ENCODE data around the gene MYBBP1A.

DNA sequence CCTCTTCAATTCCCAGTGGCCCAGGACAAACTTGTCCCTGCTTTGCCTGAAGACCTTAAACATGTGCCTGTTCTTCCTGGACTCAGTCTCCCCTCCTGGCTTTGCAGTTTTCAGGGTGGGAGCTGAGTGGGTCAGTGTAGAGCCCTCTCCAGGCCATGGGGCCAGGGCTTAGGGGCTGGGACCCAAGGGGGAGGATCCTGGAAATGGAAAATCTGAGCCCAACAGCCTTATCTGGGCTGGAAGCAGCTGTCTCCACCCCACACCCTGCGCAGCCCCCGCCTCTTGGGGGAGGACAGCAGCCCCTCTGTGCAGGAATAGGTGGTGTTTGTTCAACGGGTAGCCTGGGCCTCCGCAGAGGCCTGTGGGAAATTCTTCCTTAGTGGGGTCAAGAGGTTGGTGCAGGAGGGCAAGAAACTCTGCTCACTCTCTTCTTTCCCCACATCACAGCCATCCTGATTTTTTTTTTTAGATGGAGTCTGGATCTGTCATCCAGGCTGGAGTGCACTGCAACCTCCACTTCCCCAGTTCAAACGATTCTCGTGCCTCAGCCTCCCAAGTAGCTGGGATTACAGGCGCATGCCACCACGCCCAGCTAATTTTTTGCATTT is 22.3 kb upstream of the MYBBP1A start:
- no peak for TF ChIP-seq EZH2phosphoT487 (IDR thresholded peaks at IDR 0.05; ENCODE audit: low read length)
- TF ChIP-seq EZH2 (optimal IDR thresholded peaks at IDR 0.05; ENCODE audit: low read depth, low read length) = no peak
- TF ChIP-seq, protein P1, sequence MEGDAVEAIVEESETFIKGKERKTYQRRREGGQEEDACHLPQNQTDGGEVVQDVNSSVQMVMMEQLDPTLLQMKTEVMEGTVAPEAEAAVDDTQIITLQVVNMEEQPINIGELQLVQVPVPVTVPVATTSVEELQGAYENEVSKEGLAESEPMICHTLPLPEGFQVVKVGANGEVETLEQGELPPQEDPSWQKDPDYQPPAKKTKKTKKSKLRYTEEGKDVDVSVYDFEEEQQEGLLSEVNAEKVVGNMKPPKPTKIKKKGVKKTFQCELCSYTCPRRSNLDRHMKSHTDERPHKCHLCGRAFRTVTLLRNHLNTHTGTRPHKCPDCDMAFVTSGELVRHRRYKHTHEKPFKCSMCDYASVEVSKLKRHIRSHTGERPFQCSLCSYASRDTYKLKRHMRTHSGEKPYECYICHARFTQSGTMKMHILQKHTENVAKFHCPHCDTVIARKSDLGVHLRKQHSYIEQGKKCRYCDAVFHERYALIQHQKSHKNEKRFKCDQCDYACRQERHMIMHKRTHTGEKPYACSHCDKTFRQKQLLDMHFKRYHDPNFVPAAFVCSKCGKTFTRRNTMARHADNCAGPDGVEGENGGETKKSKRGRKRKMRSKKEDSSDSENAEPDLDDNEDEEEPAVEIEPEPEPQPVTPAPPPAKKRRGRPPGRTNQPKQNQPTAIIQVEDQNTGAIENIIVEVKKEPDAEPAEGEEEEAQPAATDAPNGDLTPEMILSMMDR (IDR thresholded peaks at IDR 0.05; ENCODE audit: low read length) = no peak

Measured in MM.1S (cell line).